Measurements from ENCODE around the gene CDH6. TPM values are rescaled to one million over a fixed set of nuclear protein-coding genes. Genes with fewer than 3 reads are reported as not detected.
"Not testable (repeated sequence)": the region's sequence is repeated elsewhere in the genome, so short reads cannot be mapped to it uniquely, and the experiment has no call there.

The CDH6 gene
- total RNA-seq, 1 donor: 4.3 TPM

GRCh38 chr5:31359839-31360238 is 166.4 kb downstream of the CDH6 start:
- DNase-seq (ENCODE audit: low read depth): no peak
- no peak for TF ChIP-seq CTCF (IDR thresholded peaks at IDR 0.05; ENCODE audit: insufficient read depth, low read depth, low read length)
- H3K4me3 ChIP-seq (ENCODE audit: low read depth, low read length): no peak overlapping the region

GRCh38 chr5:31361234-31361633 is 167.7 kb downstream of the CDH6 start:
- peak; percentile 77 for DNase-seq (ENCODE audit: low read depth)
- no peak for TF ChIP-seq CTCF (IDR thresholded peaks at IDR 0.05; ENCODE audit: insufficient read depth, low read depth, low read length)
- no peak overlapping the region for H3K4me3 ChIP-seq (ENCODE audit: low read depth, low read length)

GRCh38 chr5:31361704-31362528 is 168.4 kb downstream of the CDH6 start:
- not testable (repeated sequence) for DNase-seq (ENCODE audit: low read depth); H3K4me3 ChIP-seq (ENCODE audit: low read depth, low read length)

- no peak overlapping the region for H3K4me3 ChIP-seq (ENCODE audit: low read depth, low read length)
- no peak for TF ChIP-seq CTCF (IDR thresholded peaks at IDR 0.05; ENCODE audit: insufficient read depth, low read depth, low read length)
- no peak for DNase-seq (ENCODE audit: low read depth)
These were observed 169.0 kb downstream of the CDH6 start for GRCh38 chr5:31362529-31362900.

GRCh38 chr5:31362931-31363568 is 169.6 kb downstream of the CDH6 start:
- no peak overlapping the region for H3K4me3 ChIP-seq (ENCODE audit: low read depth, low read length)
- no peak for TF ChIP-seq CTCF (IDR thresholded peaks at IDR 0.05; ENCODE audit: insufficient read depth, low read depth, low read length)
- DNase-seq (ENCODE audit: low read depth): no peak

- no peak overlapping the region for H3K4me3 ChIP-seq (ENCODE audit: low read depth, low read length)
- no peak for TF ChIP-seq CTCF (IDR thresholded peaks at IDR 0.05; ENCODE audit: insufficient read depth, low read depth, low read length)
- DNase-seq (ENCODE audit: low read depth): no peak
These were observed 171.6 kb downstream of the CDH6 start for GRCh38 chr5:31364881-31365636.

- TF ChIP-seq CTCF (IDR thresholded peaks at IDR 0.05; ENCODE audit: insufficient read depth, low read depth, low read length): no peak
- DNase-seq (ENCODE audit: low read depth): no peak
- H3K4me3 ChIP-seq (ENCODE audit: low read depth, low read length): no peak overlapping the region
These were observed 172.3 kb downstream of the CDH6 start for GRCh38 chr5:31365776-31366175.
